Mesendoderm (in vitro differentiated cells): ENCODE data around the gene PLXNA3.

ENCODE experiments used
- DNase-seq: peaks from one replicate; pipeline ENCODE4 v3.0.0; 2013
- H2AK5ac ChIP-seq: 2 replicates; pipeline ENCODE4 v1.6.1; 2013; ENCODE audit warnings: low read length, inconsistent platforms
- H2BK120ac ChIP-seq: 2 replicates; pipeline ENCODE4 v1.6.1; 2013; ENCODE audit warnings: low read depth, mild to moderate bottlenecking, low read length, moderate library complexity, mixed read lengths
- H2BK15ac ChIP-seq: replicated peaks from 2 replicates; pipeline ENCODE4 v1.6.1; 2013; ENCODE audit warnings: low read depth, mild to moderate bottlenecking, moderate library complexity
- H2BK5ac ChIP-seq: 2 replicates; pipeline ENCODE4 v1.6.1; 2013; ENCODE audit warnings: low read length, inconsistent platforms
- H3K18ac ChIP-seq: 2 replicates; pipeline ENCODE4 v1.6.1; 2013; ENCODE audit warnings: mild to moderate bottlenecking, low read length, mixed read lengths
- H3K23ac ChIP-seq: one replicate; pipeline ENCODE4 v1.6.1; 2013; ENCODE audit warnings: low read length
- H3K27ac ChIP-seq: 2 replicates; pipeline ENCODE4 v1.5.1; 2013; ENCODE audit warnings: low read depth, mild to moderate bottlenecking, inconsistent platforms, low read length, moderate library complexity
- H3K27me3 ChIP-seq: 2 replicates; pipeline ENCODE4 v1.6.1; 2013; ENCODE audit warnings: low read length, control low read depth, mild to moderate bottlenecking, inconsistent platforms; ENCODE audit not compliant: insufficient read depth, poor library complexity
- H3K36me3 ChIP-seq: 2 replicates; pipeline ENCODE4 v1.6.1; 2013; ENCODE audit warnings: low read length, inconsistent platforms; ENCODE audit not compliant: control insufficient read depth, insufficient read depth
- H3K4ac ChIP-seq: one replicate; pipeline ENCODE4 v1.6.1; 2013; ENCODE audit warnings: low read depth, mild to moderate bottlenecking, low read length, moderate library complexity
- H3K4me1 ChIP-seq: 2 replicates; pipeline ENCODE4 v1.6.1; 2013; ENCODE audit warnings: low read depth, low read length, inconsistent platforms; ENCODE audit not compliant: control insufficient read depth
- H3K4me2 ChIP-seq: 2 replicates; pipeline ENCODE4 v1.6.1; 2013; ENCODE audit warnings: low read length
- H3K4me3 ChIP-seq: 2 replicates; pipeline ENCODE4 v1.5.1; 2013; ENCODE audit warnings: mild to moderate bottlenecking, low read length
- H3K56ac ChIP-seq: one replicate; pipeline ENCODE4 v1.6.1; 2013; ENCODE audit warnings: low read length
- H3K79me1 ChIP-seq: 2 replicates; pipeline ENCODE4 v1.6.1; 2013; ENCODE audit warnings: low read length, inconsistent platforms
- H3K79me2 ChIP-seq: 2 replicates; pipeline ENCODE4 v1.6.1; 2013; ENCODE audit warnings: mild to moderate bottlenecking, low read length; ENCODE audit not compliant: control insufficient read depth, insufficient read depth
- H3K9ac ChIP-seq: 2 replicates; pipeline ENCODE4 v1.6.1; 2013; ENCODE audit warnings: low read length, inconsistent platforms
- H4K5ac ChIP-seq: one replicate; pipeline ENCODE4 v1.6.1; 2013; ENCODE audit warnings: low read length
- H4K8ac ChIP-seq: one replicate; pipeline ENCODE4 v1.6.1; 2013; ENCODE audit warnings: low read depth, mild to moderate bottlenecking, control low read depth, low read length, moderate library complexity
- WGBS: extraction: QIAGEN DNeasy Blood & Tissue Kit; methylation state at CpG from one replicate; pipeline ENCODE4 v1.1.7; 2013; ENCODE audit warnings: low lambda C conversion rate, missing lambda C conversion rate; ENCODE audit not compliant: insufficient coverage; ENCODE audit errors: extremely low coverage; 5-methylcytosine and 5-hydroxymethylcytosine counted together

PLXNA3 gene

GRCh38 chrX:154478728-154479622 is 20.9 kb downstream of the PLXNA3 start, which contains the start of gene LAGE3:
Gene LAGE3, minus strand, starts transcription at chrX:154479281. Its CDS starts 366 bp downstream, at chrX:154478915.
- H2BK5ac ChIP-seq, result no peak within 1 kb of the TSS
- H3K4me3 ChIP-seq, result peak within 1 kb of the TSS; percentile 35
- H3K36me3 ChIP-seq, result no peaks in the 10 kb centered on the region
- no peak within 1 kb of the TSS for H4K8ac ChIP-seq
- H3K4me1 ChIP-seq, result no peaks in the 10 kb centered on the region
- peak within 1 kb of the TSS; percentile 60 for H3K9ac ChIP-seq
- no peak within 1 kb of the TSS for H2BK15ac ChIP-seq
- no peak within 1 kb of the TSS for H3K4ac ChIP-seq
- H3K79me1 ChIP-seq, result no peaks in the 10 kb centered on the region
- DNase-seq, result peak; percentile 86
- peak within 1 kb of the TSS; percentile 71 for H3K56ac ChIP-seq
- no peaks in the 10 kb centered on the region for H3K79me2 ChIP-seq
- no peak within 1 kb of the TSS for H3K23ac ChIP-seq
- H2AK5ac ChIP-seq, result no peak within 1 kb of the TSS
- H3K18ac ChIP-seq, result peak within 1 kb of the TSS; percentile 45
- no peak within 1 kb of the TSS for H2BK120ac ChIP-seq
- no peak within 1 kb of the TSS for H3K27ac ChIP-seq
- H4K5ac ChIP-seq, result no peak within 1 kb of the TSS
- H3K27me3 ChIP-seq, result no peaks in the 10 kb centered on the region
- H3K4me2 ChIP-seq, result peak within 1 kb of the TSS; percentile 34
- WGBS, result no CpG with 5 or more reads among the region's 85 CpGs

DNA sequence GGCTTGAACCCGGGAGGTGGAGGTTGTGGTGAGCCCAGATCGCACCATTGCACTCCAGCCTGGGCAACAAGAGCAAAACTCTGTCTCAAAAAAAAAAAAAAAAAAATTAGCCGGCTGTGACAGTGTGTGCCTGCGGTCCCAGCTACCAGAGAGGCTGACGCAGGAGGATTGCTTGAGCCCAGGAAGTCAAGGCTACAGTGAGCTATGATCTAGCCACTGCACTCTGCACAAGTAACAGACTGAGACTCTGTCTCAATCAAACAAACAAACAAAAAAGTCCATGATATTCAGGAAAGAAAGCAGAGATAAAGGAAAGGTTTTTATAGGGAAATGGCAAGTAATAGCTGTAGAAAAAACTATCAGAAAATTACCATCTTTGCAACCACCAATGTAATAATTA is 23.1 kb downstream of the PLXNA3 start:
- WGBS, result no CpG with 5 or more reads among the region's 5 CpGs
- no peak overlapping the region for H3K27ac ChIP-seq
- no peaks in the 10 kb centered on the region for H3K79me2 ChIP-seq
- no peak overlapping the region for H3K4me2 ChIP-seq
- no peak overlapping the region for H3K4ac ChIP-seq
- H4K5ac ChIP-seq, result no peak overlapping the region
- no peak overlapping the region for H4K8ac ChIP-seq
- no peaks in the 10 kb centered on the region for H3K36me3 ChIP-seq
- no peaks in the 10 kb centered on the region for H3K27me3 ChIP-seq
- no peak overlapping the region for H3K18ac ChIP-seq
- no peak overlapping the region for H3K23ac ChIP-seq
- no peak overlapping the region for H2BK120ac ChIP-seq
- no peak overlapping the region for H3K4me3 ChIP-seq
- H3K56ac ChIP-seq, result no peak overlapping the region
- no peak for DNase-seq
- no peaks in the 10 kb centered on the region for H3K79me1 ChIP-seq
- H3K9ac ChIP-seq, result no peak overlapping the region
- H2BK5ac ChIP-seq, result no peak overlapping the region
- no peak overlapping the region for H2AK5ac ChIP-seq
- H3K4me1 ChIP-seq, result no peaks in the 10 kb centered on the region
- H2BK15ac ChIP-seq, result no peak overlapping the region

- H2AK5ac ChIP-seq, result no peak overlapping the region
- no CpG with 5 or more reads among the region's 14 CpGs for WGBS
- H3K4me1 ChIP-seq, result no peaks in the 10 kb centered on the region
- no peak overlapping the region for H3K4me3 ChIP-seq
- no peaks in the 10 kb centered on the region for H3K79me1 ChIP-seq
- no peak overlapping the region for H3K27ac ChIP-seq
- no peaks in the 10 kb centered on the region for H3K27me3 ChIP-seq
- H2BK5ac ChIP-seq, result no peak overlapping the region
- no peak overlapping the region for H4K5ac ChIP-seq
- H3K9ac ChIP-seq, result no peak overlapping the region
- no peak for DNase-seq
- H3K23ac ChIP-seq, result no peak overlapping the region
- no peak overlapping the region for H3K56ac ChIP-seq
- H4K8ac ChIP-seq, result no peak overlapping the region
- no peak overlapping the region for H2BK120ac ChIP-seq
- H2BK15ac ChIP-seq, result no peak overlapping the region
- no peak overlapping the region for H3K18ac ChIP-seq
- H3K79me2 ChIP-seq, result no peaks in the 10 kb centered on the region
- no peak overlapping the region for H3K4ac ChIP-seq
- no peaks in the 10 kb centered on the region for H3K36me3 ChIP-seq
- H3K4me2 ChIP-seq, result no peak overlapping the region
These were observed 24.0 kb downstream of the PLXNA3 start for GRCh38 chrX:154481911-154482601.

- no peak for DNase-seq
- no CpG with 5 or more reads among the region's 7 CpGs for WGBS
- Histone ChIP-seq H3K4ac (no peak overlapping the region), H4K8ac (no peak overlapping the region), H3K56ac (no peak overlapping the region), H3K18ac (no peak overlapping the region), H2BK120ac (no peak overlapping the region), H3K36me3 (no peaks in the 10 kb centered on the region), H2BK5ac (no peak overlapping the region), H3K27me3 (no peaks in the 10 kb centered on the region), H3K4me3 (no peak overlapping the region), H3K27ac (no peak overlapping the region), H3K9ac (no peak overlapping the region), H4K5ac (no peak overlapping the region), H3K23ac (no peak overlapping the region), H2BK15ac (no peak overlapping the region), H3K79me2 (no peaks in the 10 kb centered on the region), H2AK5ac (no peak overlapping the region), H3K79me1 (no peaks in the 10 kb centered on the region), H3K4me1 (no peaks in the 10 kb centered on the region), H3K4me2 (no peak overlapping the region)
These were observed 24.7 kb downstream of the PLXNA3 start for GRCh38 chrX:154482786-154483185.

- Histone ChIP-seq H3K4ac (no peak overlapping the region), H3K4me3 (no peak overlapping the region), H3K36me3 (no peaks in the 10 kb centered on the region), H3K79me1 (no peaks in the 10 kb centered on the region), H3K27ac (no peak overlapping the region), H3K4me2 (no peak overlapping the region), H2BK120ac (no peak overlapping the region), H3K56ac (no peak overlapping the region), H4K8ac (no peak overlapping the region), H3K23ac (no peak overlapping the region), H2BK5ac (no peak overlapping the region), H3K9ac (no peak overlapping the region), H2AK5ac (no peak overlapping the region), H3K27me3 (no peaks in the 10 kb centered on the region), H3K4me1 (no peaks in the 10 kb centered on the region), H2BK15ac (no peak overlapping the region), H4K5ac (no peak overlapping the region), H3K18ac (no peak overlapping the region), H3K79me2 (no peaks in the 10 kb centered on the region)
- WGBS, result no CpG with 5 or more reads among the region's 7 CpGs
- no peak for DNase-seq
These were observed 25.2 kb downstream of the PLXNA3 start for GRCh38 chrX:154483325-154483724.
